GM03348 (cell line): Measurements from ENCODE around the gene SLC4A2.

Experiments
- DNase-seq: peaks from one replicate; pipeline ENCODE4 v3.0.0; 2012; ENCODE audit warnings: low spot score

SLC4A2 gene

DNA sequence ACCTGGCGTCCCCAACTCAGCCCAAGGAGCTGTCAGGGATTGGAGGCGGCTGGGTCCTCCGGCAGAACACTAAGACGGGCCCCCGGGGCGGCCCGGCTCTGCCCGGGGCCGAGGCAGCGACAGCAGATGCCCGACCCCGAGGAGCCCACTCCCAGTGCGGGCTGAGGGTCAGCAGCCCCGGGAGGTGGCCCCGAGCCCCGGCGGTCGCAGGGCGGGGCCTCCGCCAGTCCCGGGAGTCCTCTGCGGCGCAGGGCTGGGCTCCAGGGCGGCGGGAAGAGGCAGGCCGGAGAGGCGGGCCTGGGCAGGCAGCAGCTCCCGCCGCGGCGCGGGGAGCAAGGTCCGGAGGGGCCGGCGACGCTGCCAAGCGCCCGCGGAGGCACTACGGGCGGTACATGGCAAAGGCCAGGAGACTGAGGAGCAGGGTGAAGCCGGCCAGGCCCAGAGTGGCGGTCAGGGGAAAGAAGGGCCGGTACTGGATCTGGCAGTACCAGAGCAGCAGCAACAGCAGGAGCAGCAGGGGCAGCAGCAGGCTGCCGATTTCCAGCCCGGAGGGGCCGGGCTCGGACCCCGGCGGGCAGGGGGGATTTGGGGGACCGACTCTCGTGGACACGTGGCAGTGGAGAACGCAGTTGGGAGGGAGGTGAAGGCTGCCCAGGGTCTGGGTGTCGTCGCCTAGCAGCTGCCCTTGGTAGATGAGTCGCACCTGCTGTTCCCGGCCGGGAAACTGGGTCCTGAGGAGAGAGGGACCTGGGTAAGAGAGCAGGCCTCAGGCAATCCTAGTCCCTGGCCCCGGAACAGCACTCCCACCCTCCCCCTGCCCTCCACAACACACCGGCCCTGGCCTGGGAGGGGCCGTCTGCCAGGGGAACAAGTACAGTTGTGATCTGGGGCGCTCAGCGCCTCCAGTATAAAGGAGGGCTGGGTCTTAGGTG lies 22.0 kb downstream of the SLC4A2 start:
- peak; percentile 52 for DNase-seq

DNA sequence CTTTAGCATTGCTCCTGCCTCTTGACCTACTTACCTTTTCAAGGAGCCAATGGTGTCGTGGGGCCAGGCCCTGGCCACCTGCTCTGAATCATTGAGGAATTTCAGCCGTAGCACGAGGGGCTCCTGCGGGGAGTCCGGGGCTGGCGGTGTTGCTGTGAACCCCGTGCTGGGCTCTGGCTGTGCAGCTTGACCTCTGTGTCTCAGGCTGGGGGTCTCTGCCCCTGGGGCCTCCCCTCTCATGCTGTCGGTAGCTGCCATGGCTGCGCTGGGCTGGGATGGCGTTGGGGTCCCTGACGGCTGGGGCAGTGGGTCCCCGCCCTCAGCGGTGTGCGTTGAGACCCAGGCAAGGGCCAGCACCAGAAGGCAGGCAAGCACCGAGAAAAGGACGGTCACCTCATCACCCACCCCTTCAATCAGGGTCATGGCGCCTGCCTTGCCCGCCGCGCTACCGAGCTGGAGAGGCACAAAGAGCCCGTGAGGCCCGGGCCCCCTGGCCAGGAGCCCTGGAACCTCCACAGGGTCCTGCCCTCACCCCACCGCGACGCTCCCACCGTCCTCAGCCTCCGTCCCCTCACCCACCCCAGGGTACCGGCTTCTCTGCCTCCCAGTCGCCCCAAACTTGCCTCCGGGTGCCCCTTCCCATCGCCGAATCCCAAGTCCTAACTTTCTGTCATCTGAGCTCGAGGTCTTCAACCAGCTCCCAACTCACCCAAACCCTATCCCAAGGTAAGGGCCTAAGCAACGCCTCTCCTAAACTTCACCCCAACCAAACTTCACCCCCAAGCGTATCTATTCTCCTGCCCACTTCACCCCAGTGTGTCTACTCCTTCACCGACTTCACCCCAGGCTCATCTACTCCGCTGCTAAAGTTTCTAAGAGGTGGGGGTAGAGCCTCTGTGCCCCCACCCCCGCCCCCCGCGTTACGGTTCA lies 23.0 kb downstream of the SLC4A2 start:
- no peak for DNase-seq

DNA sequence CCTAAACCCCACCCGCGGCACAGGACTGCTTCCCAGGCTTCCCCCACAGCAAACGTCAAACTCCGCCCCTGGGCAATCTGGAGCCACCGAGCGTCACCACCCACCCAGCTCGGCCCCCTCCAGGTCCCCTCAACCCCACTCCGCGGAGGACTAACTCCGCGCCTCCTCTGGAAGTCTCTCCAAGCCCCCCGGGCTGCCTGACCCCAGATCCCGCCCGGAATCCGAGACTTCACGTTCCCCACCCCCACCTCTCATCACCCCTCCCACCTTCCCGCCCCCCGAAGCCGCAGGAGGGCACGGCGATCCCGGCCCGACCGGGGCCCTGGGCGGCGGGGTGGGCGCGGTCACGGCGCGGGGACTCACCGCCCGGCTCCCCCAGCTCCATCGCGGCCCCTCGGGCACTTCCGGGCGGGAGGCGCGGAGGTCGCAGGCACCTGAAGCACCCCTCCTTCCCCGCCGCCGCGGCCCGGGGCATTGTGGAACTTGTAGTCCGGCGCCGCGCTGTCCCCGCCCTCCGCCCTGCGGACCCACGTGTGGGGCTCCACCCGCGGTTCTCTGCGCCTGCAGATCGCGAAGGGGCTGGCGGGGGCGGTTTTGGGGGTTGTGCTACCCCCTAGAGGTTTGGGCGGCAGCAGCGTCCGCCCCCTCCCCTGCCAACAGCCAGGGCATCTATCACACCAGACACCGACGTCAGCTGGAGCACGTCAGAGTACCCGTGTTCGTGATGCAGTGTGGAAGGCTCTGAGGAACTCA lies 23.9 kb downstream of the SLC4A2 start, which contains the start of gene TMUB1:
TSS of gene TMUB1 (minus strand) at position 423 of the 753 bp plus-strand sequence. CDS start 930 bp downstream, outside the sequence.
- DNase-seq = peak; percentile 81

DNA sequence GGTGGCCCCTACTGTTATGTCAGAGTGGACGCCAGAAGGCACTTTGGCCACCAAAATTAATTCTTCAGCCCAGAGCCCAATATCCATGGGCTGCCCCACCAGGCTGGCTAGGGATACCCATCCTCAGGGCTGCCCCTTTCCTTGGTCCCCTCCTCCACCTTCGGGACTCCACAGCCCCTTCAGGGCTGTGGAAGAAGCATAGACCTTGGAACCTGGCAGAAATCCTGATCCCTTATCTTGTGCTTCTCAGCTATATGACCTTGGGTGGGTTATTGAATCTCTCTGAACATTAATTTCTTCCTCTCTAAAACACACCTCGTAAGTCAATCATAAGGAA lies 24.4 kb downstream of the SLC4A2 start:
- DNase-seq = no peak

DNA sequence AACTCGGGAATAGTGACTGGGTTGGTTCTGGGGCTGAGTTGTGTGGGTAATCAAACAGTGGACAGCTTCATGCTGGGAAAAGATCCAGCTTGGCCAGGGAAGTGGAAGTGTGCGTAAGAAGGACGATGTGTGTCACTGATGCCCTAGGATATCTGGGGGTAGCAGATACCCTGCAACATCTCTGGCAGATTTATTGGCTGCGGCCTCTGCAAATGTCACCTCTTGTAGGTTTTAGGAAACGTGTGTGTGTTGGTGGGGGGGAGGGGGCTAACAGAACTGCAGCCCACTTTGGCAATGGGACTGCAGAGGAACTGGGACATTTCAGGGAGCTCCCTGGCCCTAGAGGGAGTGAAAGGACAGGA lies 25.9 kb downstream of the SLC4A2 start:
- no peak for DNase-seq

DNA sequence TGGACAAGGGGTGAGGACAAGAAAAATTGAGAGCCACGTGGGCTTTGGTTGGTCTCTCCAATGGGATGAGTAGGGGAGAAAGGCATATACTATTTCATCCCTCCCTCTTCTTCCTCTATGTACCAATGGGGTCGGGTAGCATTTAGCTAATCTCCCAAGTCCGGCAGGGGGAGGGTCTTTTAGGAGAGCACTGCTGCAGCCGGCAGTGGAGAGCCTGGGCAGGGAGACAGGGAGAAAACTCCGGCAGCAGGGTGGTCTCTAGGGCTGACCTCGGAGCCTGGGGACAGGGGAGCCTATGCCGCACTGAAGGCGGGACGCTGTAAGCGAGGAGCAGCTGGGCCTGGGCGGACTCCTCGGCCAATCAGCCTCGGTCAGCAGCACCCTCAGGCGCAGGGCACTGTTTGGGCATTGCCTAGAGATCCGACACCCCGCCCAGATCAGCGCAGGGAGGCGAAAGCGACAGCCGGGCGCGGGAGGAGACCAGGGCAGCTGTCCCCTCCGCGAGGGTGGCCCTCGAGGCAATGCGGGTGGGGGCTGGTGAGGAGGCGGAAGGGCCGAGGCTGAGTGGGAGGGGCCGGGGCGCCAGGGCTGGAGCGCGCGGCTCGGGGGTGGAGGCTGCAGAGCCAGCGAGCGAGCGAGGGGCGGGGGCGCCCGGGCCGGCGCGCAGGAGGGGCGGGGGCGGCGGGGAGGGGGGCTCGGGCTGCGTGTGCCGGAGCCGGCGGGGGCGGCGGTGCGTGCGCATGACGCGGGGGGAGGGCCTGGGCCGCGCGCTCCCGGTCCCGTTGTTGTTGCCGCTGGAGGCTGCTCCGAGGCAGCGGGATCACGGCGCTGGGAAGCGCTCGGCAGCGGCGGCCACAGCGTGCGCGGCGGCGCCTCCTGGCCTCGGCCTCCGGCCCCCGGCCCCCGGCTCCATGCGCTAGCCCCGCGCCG lies 26.6 kb downstream of the SLC4A2 start, which contains the start of gene AGAP3:
TSS of gene AGAP3 (plus strand) at position 785 of the 930 bp plus-strand sequence. CDS start 267 bp downstream, outside the sequence.
- peak; percentile 96 for DNase-seq

DNA sequence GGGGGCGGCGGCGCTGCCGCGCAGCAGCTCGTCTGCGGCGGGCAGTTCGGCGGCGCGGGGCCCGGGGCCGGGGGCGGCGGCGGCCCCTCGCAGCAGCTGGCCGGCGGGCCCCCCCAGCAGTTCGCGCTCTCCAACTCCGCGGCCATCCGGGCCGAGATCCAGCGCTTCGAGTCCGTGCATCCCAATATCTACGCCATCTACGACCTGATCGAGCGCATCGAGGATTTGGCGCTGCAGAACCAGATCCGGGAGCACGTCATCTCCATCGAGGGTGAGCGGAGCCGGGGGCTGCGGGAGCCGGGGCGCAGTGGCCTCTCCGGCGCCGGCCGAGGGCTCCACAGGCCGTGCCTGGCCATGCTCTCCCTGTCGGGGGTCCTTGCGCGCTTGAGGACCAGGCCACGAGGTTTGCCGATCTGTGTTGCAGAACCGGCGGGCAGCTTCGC lies 27.4 kb downstream of the SLC4A2 start:
- DNase-seq = peak; percentile 53

DNA sequence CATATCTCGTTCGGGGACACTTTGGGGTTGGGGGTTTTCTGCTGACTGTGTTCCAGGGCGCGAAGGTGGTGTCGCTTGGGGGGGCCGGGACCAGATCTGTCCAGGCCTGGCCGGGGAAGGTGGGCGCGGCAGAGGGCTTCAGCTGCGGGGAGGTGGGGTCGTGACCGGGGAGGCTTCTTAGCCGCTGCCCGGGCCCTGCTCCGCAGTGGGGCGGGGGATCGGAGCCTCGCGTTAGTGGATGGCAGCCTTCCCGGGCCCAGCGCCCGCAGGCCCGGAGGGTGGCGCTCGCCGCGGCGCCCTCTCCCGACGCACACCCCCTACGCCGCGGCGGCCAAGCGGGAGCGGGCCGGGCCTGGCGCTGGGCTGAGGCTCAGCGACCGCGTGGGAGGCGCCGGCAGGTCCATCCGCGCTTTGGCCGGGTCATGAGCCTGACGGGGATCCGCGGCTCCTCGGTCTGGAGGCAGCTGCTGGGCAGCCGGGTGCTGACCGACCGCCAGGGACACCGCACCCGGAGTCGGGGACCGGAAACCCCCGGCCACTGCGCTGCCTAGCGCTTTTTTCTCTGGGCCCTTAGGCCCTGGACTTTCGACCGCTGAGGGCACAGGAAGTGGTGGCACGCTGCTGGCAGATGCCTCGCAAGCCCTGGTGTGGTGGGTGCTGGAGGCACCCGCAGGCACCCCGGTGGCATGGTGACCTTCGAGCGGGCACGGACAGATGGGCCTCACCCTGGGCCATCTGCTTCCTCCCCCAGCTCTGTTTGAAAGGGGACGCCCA lies 28.0 kb downstream of the SLC4A2 start:
- peak; percentile 91 for DNase-seq

DNA sequence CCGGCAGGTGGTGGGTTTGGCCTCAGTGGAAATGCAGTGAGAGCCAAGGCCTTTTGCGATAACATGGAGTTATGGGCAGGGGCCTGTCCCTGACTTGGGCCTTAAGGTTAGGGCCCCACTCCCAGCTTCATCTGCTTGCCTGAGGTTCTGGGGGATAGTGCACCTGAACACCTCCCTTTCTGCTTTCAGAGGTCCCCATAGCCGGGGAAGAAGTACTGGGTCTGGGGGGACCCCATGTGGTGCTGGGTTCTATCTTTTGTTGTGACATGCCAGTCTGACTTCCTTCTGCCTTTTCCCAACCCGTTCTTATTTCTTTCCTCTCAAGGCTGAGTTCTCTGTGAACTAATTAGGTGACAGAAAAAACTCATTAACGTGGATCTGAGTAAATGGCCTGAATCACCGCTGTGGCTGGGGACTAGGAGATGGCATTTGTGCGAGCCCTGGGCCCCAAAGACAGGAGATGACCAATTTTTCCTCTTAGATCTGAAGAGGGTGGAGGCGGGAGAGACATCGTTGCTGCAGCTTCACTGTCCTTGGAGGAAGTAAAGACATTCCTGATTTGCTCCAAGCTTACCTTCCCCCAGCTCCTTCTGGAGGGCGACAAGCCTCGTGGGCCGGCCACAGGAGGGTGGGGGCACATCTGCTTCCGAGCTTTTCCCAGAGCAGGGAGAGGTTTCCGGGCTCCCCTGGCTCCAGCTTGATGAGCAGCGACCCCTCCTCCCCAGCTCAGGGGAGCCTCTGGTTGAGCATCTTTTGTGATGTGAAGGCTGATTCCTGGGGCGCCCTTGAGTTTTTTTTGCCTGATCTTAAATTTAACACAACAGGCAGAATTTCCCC lies 28.8 kb downstream of the SLC4A2 start:
- peak; percentile 49 for DNase-seq

DNA sequence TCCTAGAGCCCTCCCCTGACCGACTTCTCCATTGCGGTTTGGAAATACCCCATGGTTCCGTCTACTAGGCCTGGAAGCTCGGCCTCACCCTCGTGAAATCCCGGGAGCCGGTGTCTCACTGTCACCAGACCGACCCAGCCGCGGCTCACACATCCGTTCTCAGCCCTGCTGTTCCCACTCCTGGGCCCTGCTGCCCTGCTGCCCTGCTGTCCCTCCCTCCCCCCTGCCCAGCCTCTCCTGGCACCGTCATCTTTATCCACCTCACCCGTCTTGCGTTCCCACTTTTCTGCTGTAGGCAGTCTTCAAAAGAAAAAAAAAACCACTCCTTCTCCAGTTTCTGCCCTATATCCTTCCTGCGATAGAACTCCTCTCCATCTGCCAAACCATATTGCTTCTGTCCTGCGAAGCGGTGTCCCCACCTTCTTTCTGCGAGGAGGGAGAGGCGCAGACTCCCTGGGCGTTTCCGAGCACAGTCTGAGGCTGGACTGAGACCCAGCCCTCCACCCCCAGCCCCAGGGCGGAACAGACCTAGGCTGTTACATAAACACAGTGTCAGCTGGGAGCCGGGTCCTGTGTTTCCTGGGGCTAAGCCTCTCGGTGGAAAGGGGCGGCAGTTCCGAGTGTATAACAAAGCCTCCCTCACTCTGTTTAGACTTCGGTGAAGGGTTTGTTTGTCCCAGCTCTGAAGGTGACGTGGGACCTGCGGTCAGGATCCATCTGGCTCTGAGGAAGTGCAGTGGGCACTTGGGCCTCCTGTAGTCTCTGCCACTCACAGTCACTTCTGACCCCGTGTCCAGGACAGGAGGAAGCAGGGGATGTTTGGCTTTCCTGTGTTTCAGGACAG lies 29.7 kb downstream of the SLC4A2 start:
- peak; percentile 58 for DNase-seq

DNA sequence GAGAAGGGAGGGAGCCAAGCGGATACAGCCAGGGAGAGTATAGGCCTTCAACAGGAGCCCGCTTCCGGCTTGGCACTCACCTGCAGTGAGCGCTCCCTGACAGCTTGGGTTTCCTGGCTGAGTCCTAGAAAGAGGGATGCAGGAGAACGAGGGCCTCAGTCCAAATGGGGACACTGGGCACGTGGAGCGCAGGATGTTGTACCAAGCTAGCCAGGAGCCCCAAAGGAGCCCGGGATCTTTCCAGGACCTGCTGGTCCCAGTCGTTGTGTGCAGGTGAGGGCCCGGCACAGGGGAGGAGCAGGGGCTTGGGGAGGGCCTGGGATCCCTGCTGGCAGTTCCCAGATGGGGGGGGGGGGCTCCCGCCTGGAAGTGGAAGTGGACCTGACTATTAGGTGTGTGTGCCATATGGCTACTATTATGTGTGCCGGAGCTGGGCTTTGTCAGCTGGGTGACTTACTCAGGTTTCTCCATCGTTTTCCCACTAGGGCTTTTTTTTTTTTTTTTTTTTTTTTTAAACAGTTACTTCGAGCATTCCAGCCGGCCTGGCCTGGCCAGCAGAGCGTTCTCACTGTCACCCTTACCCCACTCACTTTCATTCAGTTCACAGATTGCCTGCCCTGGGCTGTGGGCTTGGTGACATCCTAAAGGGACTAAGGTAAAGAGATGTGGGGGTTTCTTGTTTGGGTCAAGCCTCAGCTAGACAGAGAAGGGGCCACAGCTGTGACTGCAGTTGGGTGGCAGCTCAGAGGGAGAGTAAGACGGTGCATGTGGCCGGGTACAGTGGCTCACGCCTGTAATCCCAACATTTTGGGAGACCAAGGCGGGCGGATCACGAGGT lies 30.7 kb downstream of the SLC4A2 start:
- DNase-seq = no peak

DNA sequence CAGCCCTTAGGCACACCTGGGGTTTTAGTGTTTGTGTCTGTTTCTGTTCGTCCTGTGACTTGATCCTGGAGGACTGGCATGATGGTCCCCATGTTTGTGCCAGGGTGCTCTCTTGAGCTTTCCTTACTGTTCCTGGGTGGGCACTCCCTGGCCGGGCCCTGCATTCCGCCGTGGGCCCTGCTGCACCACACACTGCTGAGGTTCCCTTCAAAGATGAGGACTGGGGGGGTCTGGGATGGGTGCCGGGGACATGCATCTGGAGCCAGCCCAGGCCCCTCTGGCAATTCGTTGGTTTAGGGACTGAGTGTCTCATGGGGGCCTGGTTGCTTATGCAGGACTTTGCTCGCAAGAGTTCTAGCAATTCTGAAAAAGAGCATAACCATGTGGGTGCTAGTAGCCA lies 31.6 kb downstream of the SLC4A2 start:
- DNase-seq = no peak

DNA sequence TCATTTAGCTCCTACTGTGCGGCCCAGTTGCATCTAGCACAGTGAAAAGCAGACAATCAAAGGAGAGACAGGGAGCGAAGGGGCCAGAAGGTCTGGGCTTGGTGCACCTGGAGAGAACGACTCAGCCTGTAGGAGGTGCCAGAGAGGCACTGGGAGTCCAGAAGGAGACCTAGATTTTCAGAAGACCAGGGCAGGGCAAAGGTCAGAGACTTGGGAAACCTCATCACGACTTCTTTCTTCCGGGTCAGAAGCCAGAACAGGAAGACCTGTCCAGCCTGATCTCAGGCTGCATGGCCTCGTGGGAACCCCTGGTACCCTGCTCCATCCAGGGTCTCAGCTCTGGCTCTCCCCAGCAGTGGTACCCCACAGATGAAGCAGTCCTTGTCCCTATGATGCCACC lies 32.0 kb downstream of the SLC4A2 start:
- DNase-seq = no peak

DNA sequence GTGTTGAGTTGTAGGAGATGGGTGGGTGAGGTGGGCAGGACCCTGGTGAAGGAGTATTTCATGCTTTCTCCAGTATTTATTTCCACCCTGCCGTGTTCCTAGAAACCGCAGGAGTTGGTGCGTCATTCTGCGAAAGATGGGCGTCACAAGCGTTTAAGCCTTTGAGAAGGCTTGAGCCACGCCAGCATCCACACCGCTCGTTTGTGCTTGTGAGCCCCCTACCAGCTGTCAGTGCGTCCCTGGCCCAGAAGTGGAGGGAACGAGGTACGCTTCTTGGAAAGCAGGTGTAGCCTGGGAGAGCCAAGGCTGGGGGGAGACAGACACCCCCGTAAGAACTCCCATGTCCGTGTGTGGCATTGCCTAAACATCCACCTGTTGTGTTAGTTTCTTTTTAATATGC lies 32.6 kb downstream of the SLC4A2 start:
- no peak for DNase-seq

DNA sequence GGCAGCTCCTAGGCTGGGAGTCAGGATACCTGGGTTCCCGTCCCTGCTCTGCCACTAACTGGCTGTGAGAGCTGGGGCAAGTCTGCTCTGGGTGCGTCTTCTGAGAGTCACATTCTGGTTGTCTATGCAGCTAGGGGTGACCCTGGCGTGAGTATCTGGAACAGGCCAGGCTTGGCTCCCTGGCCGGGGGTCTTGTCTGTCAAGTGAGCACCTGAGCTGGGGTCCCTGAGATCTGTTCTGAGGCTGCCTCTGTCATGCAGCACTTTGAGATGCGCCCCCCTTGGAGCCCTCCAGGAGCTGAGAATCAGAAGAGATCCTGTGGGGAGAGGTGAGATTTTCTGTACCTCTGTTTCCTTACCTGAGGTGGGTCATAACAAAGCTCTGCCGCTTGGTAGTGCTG lies 34.4 kb downstream of the SLC4A2 start:
- DNase-seq = no peak

DNA sequence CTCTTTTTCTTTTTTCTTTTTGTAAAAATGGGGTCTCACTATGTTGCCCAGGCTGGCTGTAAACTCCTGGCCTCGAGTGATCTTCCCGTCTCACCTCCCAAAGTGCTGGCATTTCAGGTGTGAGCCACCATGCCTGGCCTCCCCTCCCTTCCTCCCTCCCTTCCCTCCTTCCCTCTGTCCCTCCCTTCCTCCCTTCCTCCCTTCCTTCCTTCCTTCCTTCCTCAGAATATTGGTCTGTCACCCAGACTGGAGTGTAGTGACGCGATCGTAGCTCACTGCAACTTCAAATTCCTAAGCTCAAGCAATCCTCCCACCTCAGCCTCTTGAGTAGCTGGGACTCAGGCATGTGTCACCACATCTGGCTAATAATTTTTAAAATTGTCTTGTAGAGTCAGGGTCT lies 35.3 kb downstream of the SLC4A2 start:
- DNase-seq = no peak

DNA sequence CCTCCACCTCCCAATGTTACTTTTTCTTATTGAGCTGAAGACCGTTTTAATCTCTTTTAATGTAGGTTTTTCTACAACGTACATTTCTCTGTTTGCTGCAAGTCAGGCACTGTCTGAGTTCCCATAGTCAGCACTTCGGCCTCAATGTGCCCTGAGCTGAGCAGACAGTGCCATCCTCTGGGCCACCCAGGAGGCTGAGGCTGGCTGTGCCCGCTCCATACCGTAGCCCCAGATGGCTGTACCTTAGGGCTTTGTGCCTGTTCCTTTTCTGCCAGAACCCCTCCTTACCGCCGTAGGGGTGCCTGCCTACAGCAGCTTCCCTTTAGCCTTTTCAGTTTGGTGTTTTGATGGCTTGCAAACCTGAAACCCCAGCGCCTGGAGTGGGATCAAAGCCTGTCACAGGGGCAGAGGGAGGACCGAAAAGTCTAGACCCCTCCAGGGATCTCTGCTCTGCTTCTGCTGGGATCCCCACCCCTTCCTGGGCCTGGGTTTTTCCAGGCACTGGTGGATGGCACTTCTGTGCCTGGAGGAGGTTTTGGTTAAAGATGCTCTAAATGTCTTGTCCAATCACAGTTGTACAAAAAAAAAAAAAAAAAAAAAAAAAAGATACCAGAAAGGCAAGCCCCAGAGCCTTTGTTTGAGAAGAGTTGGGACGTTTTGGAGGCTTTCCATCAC lies 35.9 kb downstream of the SLC4A2 start:
- DNase-seq = no peak
